ENCODE results near the gene KANK4.

KANK4 gene

DNA sequence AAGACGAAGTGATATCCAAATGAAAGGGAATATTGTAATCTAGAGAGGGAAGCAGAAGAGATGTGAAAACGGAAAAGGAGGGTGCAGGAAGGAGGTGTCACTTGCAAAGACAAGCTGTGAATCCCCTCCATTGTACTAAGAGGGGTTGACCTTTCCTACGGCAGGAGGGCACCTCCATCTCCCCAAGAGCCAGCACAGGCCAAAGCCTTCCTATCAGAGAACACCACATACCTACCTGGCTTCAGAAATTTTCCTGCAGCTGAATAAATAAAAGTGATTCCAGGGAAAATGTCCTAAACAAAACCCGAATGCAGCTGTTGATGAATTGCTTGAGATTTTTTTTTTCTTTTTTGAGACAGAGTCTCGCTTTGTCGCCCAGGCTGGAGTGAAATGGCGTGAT lies 14.3 kb downstream of the KANK4 start:
- no peak for DNase-seq (ENCODE audit: low read depth)

DNA sequence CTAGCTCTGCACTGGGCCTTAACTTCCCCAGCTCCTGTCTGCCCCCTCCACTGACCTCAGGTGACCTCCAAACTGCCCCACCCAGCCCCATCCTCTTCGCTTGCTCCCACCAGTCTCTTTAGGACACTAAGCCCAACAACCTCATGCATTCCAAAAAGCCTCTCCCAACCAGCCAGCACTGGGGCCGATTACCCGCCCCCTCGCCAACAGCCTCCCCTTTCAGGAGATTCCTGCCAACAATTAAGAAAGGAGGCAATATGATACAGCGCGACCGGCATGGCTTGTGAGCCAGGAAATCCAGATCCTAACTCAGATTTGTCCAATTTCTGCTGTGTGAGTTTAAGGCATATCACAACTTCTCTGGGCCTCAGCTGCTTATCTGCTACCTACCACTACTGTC lies 14.7 kb downstream of the KANK4 start:
- DNase-seq (ENCODE audit: low read depth) = no peak

DNA sequence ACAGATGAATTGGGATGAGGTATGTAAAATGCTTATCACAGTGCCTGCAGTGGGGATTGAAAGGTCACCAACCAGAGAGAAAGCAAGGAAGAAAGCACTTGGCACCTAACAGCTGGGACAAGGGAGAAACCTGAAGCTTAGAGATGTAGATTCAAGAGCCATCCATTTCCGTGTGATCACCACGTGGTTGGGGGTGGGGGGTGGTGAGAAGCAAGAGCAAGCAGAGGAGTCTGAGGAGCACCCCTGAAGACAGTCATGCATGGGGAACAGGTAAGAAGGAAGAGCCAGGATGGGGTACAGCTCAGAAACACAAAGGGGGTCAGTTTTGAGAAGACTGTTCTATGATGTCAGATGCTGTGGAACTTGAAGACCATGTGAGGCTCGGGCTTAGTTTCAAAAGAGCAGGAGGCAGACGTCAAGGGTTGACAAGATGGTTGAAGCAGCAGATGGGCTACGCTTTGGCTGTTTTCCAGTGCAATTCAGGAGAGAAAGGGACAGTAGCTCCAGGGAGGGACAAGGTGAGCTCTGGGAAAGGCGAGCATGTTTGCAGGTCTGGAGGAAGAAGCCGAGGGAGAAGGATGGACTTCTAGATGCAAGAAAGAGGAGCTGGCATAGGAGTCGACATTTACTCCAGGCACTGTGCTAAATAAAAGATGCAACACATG lies 17.4 kb downstream of the KANK4 start:
- no peak for DNase-seq (ENCODE audit: low read depth)

DNA sequence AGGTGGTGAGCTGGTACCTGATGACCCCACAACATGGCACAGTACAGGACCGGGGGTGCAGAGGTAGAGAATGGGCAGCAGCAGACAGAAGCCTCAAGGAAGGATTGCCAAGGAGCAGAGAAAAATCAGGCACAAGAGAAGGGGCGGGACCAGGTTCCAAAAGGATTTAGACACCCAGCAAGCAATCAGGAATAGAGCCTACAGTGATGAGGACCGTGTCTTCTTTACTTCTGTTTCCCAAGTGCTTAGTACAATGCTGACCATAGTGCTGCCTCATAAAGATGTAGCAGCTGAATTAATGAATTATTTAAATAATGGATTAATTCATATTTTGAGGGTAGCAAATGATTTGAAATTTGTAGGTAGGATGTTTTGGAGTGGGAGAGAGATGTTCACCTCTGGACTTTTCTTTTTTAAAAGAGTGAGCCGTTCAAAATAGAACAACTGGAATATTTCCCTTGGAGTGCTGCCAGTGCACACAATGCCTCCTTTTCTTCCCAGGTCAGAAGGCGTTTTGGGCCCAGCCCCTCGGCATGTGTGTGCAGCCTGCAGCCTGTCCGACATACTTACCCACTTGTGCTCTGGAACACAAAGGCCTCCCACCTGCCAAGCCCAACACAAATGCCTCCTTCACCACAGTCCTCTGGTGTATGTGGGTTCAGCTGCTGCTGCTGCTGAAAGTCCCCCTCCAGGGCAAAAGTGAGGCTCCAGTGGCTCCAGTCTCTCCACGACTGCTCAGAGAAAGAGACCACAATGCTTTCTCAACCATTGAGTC lies 19.6 kb downstream of the KANK4 start:
- no peak for DNase-seq (ENCODE audit: low read depth)

DNA sequence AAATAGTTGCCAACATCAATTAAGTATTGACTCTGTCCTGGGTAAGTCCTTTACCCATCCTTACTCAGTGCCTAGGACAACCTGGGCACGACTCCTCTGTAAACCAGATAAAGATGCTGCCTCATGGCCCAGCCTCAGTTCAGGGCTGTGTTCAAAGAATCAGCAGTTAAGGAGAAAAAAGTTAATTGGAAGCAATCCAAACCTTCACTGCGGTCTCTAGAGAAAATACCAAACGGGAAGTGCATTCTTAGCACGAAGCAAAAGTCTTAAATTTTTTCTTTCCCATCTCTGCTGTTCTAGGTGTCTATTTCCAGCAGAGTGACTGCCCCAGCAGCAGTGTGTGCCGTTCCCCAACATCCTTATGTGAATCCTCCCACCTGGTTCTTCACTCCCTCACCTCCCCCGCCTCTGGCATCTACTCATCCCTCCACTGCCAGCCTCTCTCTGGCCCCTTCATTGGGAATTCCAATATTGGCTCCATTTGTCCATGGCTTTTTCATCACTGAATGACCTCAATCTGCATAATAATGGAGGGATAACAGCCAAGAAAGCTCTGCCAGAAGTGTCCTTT lies 23.2 kb downstream of the KANK4 start:
- DNase-seq (ENCODE audit: low read depth) = no peak

DNA sequence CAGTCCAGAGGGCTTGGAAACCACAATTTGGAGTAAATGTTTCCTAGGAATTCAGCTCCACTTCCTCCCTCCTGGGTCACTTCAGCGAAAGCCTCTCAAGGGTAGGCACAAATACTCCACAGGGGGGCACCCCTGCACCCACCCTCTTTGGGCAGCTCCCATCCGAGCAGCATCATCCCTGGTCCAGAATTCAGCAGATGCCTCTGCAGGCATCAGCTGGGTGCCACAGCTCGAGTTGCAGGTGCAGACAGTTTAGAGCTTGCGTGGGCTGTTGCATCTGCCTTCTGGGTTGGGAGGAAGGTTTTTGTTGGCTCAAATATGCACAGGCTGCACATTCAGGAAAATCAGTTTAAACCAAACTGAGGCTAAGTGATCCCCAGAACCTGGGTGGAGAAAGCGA lies 25.0 kb downstream of the KANK4 start:
- no peak for DNase-seq (ENCODE audit: low read depth)

DNA sequence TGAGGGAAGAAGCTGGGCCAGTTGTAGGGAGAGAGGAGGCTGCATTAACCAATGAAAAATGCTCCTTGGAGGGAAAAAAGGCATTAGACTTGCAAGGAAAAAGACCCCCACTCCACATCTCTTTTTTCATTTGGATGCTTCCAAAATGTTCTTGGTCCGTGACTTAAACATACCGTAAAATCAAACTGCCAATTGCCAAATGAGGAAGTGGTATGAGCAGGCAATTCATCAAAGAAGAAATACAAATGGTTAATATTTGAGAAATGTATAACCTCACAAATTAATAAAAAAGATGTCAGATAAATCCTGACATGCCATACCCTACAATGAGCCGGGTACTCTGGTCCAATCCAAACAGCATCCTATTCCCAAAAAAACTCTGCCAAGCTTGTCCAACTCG lies 30.6 kb downstream of the KANK4 start:
- no peak for DNase-seq (ENCODE audit: low read depth)

DNA sequence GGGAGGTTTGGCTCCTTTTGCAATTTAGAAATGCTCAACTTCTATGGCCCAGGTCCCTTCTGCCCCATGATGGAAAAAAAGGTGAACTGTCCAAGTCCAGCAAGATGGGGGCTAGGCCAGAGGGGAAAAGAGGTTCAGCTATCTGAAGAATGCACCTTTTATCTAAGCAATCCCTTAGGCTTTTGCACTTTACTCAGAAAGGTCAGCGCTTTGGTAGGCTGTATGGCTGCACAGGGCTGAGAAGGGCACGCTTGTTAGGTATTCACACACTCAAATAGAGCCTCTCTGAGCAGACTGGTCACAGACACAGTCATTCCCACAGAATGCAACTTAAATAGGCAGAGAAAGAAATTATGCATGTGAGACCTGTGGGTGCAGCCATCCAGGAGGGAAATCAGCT lies 31.0 kb downstream of the KANK4 start:
- no peak for DNase-seq (ENCODE audit: low read depth)

DNA sequence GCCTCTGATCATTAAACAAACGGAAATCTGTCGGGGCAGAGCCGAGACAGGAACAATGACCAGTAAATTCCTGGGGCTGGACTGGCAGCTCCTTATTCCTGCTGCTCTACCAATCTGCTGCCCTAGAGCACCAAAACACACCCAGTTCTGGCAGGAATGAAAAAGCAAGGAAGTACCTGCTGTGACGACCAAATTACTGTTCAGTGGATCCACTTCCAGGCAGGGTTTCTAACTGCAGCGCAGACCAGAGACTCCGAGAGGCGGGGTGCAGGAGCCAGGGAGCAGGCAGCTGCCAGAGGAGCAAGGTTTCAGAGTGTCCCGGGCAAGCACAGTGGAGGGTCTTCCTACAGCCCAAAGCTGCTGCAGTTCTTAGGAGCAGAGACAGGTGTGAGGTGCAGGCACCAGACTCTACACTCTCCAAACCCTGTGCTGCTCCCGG lies 32.4 kb downstream of the KANK4 start:
- DNase-seq (ENCODE audit: low read depth) = no peak

GRCh38 chr1:62285984-62286785 lies 33.0 kb downstream of the KANK4 start:
- DNase-seq (ENCODE audit: low read depth) = no peak

DNA sequence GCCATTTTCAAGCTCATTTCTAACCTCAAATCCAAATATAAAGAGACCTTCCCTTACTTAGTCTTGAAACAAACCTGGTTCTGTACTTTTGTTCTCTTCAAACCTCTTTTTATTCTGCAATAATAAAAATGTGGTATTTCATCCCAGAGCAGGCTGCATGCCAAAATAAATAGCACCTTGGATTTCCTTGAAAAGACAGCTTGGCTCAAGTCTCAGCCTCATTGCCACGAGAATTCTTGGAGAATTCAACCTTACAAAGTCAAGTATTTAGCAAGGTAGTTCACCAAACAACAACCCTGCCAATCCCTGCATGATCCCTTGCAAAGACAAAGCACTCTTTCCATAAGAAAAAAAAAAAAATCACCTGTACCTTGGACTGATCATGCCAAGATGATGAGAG lies 33.8 kb downstream of the KANK4 start:
- DNase-seq (ENCODE audit: low read depth) = no peak

DNA sequence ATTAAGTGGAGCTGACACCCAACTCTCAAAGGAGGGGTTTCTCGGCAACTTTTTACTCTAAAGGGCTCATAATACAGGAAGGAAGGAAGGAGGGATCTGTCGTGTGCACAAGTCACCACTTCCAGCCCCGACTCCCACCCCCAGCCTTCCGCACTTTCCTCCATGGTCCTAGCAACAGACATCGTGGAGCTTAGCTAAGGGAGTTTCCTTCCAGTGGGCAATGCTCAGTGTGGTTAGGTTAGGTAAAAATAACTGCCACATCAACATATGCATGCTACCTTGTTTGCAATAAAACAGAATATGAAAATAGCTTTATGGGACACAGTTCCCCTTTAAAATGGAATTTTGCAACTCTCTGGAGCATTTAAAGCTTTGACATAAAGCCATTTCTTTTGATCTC lies 35.2 kb downstream of the KANK4 start:
- no peak for DNase-seq (ENCODE audit: low read depth)

DNA sequence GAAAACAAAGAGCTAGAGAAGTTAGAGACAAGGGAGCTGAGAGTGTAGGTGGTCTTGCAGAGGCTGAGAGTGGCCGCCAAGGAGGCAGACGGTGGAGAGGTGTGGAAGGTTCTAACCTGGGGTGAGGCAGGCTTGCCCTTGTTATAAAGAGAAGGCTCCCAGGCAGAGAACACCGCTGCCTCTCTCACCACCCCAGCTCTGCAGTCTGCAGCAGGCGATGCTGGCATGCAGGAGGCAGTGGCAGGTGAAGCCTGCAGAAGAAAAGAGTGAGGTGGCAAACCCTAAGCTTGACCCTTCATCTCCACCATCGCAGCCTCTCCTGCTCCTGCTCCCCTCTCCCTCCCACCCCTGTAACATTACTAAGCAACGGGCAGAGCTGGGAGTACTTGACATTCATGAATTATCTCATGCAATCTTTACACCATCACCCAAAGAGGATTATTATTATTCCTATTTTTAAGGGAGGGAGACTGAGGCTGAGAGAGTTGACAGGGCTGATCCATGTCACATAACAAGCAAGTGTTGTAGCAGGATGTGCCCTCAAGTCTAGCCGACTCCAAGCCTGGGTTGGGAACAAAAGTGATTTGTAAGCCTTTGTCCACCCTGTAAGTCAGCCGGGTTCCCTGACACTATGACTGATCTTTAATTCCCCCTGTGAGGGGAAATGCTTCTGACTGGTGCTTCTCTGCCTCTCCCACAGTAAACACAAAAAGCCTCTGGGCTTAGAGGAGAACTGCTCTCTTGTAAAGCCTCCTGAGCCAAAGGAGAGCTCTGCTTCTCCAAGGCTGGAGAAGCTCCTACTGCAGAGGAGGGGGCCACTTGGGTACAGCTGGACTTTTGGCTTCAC lies 36.1 kb downstream of the KANK4 start:
- no peak for DNase-seq (ENCODE audit: low read depth)

GRCh38 chr1:62281922-62282555 lies 37.2 kb downstream of the KANK4 start:
- no peak for DNase-seq (ENCODE audit: low read depth)

GRCh38 chr1:62280960-62281465 lies 38.2 kb downstream of the KANK4 start:
- no peak for DNase-seq (ENCODE audit: low read depth)

DNA sequence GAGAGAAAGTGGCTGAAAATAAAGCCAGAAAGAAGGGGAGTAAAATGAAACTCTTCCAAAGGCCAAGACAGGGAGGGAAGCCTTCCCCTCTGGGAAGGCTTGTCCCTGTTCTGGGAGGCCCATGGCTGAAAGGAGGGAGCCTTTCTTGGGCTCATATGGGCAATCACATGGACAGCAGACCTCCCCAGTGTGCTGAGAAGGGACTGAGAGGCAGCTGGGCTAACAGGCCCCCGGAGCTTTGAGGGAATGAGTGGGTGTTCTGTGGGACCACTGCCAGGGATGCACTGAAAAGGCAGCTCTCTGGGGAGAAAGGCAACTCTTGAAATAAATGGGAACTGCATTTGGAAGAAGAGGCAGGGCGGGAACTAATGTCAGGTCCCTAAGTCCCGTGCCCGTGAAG lies 39.1 kb downstream of the KANK4 start:
- no peak for DNase-seq (ENCODE audit: low read depth)

DNA sequence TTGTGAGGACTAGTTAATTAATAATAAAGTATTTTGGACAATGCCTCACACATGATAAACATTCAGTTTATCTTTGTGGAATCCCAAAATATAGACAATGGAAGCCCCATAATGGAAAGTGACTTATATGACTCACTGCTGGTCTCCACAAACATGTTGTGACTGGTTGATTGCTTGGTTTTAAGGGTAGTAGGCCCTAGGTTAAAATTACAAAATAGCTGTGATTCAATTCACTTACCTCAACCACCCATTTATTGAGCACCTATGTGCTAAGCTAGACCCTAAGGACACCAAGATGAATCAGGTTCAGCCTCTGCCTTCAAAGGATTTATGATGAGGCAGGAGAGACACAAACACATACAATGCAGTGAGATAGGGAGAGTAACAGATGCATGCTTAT lies 42.4 kb downstream of the KANK4 start:
- no peak for DNase-seq (ENCODE audit: low read depth)

DNA sequence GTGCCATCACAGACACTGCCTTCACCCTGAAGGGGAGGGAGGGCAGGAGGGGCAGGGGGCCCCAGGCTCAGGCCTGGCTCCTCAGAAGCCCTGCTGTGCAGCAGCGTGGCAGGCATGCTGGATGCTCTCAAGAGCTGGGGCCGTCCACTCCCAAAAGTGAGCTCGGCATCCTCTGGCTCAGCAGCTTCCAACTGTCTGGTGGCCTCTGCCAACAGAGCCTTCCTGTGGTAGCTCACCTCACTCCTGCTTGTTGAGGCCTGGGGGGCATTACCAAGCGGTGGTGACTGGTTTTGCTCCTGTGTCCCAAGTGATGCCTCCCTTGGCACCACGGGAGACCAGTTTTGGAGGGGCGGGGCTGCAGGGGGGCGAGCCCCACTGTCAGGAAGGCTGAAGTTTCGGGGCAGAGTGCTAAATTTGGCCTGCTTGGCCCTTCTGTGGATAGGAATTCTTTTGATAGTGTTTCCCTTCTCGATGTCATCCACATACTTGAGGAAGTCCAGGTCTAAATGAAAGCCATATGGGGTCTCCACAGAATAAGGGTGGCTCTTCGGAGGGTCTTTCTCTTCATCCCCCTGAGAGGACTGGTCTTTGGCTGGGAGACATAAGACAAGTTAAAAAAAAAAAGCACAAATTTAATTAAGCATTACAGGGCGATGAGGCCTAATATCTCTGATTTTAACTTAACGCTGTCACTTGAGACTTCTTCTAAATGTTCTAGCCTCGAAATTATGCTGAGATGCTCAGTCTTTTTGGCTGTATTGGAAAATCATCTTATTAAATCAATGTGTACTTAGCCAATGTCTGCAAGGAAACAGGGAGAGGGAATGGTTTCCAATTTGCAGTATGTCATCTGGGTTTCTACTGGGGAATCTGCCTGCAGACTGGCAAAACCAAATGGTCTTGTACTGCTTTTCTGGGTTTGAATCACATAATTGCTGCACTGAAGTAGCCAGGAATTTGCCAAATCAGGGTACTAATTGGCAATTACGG lies 44.4 kb downstream of the KANK4 start:
- no peak for DNase-seq (ENCODE audit: low read depth)

DNA sequence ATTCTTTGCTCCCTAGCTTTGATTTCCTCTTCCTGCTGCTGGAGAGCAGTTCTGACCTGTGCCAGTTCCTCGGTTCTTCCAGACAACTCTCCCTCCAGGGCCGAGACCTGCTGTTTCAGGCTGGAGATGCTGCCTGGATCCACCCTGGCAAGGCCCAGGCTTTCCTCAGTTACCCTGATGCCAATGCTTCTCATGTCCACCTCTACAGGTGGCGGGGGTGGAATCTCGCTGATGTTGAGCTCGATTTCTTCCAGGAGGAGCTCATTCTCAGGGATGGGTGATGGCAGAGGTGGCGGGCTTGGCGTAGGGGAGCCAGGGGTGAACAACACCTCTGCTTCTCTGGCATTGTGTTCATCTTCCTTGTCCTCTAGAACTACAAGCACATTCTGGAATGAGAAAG lies 45.3 kb downstream of the KANK4 start:
- no peak for DNase-seq (ENCODE audit: low read depth)
